ENCODE results near the gene GPR158.

- TF ChIP-seq REST (IDR thresholded peaks at IDR 0.05) (no peak), ZBTB33 (IDR thresholded peaks at IDR 0.05) (no peak), GABPA (IDR thresholded peaks at IDR 0.05 in 1 of 2, conservative IDR thresholded peaks at IDR 0.05 in 1 of 2) (no peak), TAF1 (conservative IDR thresholded peaks at IDR 0.05) (no peak), CTCF (IDR thresholded peaks at IDR 0.05; ENCODE audit: low read depth, low read length, missing input control) (no peak), SP1 (IDR thresholded peaks at IDR 0.05) (no peak), RXRA (IDR thresholded peaks at IDR 0.05) (no peak), HNF4A (conservative IDR thresholded peaks at IDR 0.05) (no peak), ATF3 (IDR thresholded peaks at IDR 0.05) (no peak), EGR1 (IDR thresholded peaks at IDR 0.05; ENCODE audit: low read depth in 2 of 2) (no peak)
- TF ChIP-seq, protein P1, sequence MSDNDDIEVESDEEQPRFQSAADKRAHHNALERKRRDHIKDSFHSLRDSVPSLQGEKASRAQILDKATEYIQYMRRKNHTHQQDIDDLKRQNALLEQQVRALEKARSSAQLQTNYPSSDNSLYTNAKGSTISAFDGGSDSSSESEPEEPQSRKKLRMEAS (IDR thresholded peaks at IDR 0.05) = no peak
These were observed 456.7 kb downstream of the GPR158 start for GRCh38 chr10:25631471-25631870.
